Epithelial cell of proximal tubule (primary cell): Measurements from ENCODE around the gene PPIL1. TPM values are rescaled to one million over a fixed set of nuclear protein-coding genes. Genes with fewer than 3 reads are reported as not detected.
"Not testable (repeated sequence)": the region's sequence is repeated elsewhere in the genome, so short reads cannot be mapped to it uniquely, and the experiment has no call there.

Source experiments
- DNase-seq: peaks from one replicate; pipeline ENCODE4 v3.0.0-alpha.2; 2011; ENCODE audit warnings: low read depth
- H3K4me3 ChIP-seq: 2 replicates; pipeline ENCODE4 v1.5.1; 2011; ENCODE audit warnings: low read depth, mild to moderate bottlenecking, low read length
- total RNA-seq: library from RNA; depleted of rRNA; stranded (reverse); fragments of >200 nt; gene quantifications from 2 replicates; pipeline ENCODE4 v1.2.3, GENCODE V29; 2015
- TF ChIP-seq, protein P1 (sequence below): conservative IDR thresholded peaks from 2 replicates; pipeline ENCODE4 v1.5.1; 2012; ENCODE audit warnings: low read depth, mild to moderate bottlenecking, low read length

The PPIL1 gene
- total RNA-seq, 1 donor from 2014 or later, result 26.6 TPM

DNA sequence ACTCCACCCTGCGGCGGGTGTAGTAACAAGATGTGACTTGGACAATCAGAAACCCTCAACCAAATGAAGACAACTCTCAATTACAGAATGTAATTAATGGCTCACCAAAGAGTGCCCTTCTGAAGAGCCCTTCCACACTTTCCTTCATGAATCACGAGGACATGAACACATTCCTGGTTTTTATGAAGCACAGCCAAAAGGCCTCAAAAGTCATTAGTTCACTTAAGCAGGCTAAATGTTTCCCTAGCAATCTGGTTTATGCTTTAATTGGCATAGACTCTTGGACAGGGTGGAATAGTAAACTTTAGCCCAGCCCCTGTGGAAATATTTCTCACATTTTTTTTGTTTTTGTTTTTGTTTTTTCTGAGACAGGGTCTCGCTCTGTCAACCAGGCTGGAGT is 55.8 kb downstream of the PPIL1 start:
- TF ChIP-seq, protein P1, sequence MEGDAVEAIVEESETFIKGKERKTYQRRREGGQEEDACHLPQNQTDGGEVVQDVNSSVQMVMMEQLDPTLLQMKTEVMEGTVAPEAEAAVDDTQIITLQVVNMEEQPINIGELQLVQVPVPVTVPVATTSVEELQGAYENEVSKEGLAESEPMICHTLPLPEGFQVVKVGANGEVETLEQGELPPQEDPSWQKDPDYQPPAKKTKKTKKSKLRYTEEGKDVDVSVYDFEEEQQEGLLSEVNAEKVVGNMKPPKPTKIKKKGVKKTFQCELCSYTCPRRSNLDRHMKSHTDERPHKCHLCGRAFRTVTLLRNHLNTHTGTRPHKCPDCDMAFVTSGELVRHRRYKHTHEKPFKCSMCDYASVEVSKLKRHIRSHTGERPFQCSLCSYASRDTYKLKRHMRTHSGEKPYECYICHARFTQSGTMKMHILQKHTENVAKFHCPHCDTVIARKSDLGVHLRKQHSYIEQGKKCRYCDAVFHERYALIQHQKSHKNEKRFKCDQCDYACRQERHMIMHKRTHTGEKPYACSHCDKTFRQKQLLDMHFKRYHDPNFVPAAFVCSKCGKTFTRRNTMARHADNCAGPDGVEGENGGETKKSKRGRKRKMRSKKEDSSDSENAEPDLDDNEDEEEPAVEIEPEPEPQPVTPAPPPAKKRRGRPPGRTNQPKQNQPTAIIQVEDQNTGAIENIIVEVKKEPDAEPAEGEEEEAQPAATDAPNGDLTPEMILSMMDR, result no peak
- H3K4me3 ChIP-seq, result no peak overlapping the region
- peak; percentile 47 for DNase-seq

DNA sequence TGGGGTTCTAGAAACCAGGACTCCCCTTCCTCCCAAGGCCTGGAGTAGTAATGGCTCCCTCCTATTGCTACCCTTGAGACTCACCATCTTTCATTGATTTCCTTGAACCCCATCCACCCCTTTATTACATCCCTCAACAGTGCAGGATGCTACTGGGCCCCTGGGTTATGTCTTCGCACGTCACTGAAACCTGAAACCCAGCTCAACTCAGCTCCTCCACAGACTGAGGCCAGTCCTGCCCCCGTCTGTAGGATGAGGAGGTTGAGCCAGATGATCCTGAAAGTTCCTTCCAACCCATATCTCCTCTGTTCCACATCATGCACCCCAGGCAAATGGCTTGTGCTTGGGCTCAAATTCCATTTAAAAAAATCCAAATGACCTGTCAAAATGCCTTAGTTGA is 56.8 kb downstream of the PPIL1 start:
- DNase-seq, result no peak
- no peak overlapping the region for H3K4me3 ChIP-seq
- TF ChIP-seq, protein P1, result no peak

DNA sequence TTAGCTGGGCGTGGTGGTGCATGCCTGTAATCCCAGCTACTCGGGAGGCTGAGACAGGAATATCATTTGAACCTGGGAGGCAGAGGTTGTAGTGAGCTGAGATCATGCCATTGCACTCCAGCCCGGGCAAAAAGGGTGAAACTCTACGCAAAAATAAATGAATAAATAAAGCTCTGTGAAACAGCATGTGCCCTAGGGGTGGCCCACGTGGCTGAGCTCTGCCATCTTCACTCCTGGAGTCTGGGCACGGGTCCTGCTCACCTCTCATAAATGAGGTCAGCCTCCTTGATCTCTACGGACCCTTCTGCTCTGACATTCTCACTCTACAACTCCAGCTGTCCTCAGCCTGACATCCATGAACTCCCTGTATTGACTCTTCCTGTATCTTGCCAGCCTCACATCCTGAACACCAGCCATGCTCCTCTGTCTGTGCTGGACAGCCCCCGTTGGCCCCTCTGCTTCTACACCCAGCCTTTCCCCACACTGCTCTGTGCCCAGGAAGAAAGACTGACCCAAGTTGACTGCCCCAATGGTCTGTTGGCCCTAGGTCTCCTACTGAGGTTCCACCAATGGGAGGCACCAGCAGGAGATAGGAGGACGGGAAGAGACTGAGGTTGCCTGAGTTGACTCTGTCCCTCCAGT is 57.3 kb downstream of the PPIL1 start:
- TF ChIP-seq, protein P1, result no peak
- no peak for DNase-seq
- no peak overlapping the region for H3K4me3 ChIP-seq

DNA sequence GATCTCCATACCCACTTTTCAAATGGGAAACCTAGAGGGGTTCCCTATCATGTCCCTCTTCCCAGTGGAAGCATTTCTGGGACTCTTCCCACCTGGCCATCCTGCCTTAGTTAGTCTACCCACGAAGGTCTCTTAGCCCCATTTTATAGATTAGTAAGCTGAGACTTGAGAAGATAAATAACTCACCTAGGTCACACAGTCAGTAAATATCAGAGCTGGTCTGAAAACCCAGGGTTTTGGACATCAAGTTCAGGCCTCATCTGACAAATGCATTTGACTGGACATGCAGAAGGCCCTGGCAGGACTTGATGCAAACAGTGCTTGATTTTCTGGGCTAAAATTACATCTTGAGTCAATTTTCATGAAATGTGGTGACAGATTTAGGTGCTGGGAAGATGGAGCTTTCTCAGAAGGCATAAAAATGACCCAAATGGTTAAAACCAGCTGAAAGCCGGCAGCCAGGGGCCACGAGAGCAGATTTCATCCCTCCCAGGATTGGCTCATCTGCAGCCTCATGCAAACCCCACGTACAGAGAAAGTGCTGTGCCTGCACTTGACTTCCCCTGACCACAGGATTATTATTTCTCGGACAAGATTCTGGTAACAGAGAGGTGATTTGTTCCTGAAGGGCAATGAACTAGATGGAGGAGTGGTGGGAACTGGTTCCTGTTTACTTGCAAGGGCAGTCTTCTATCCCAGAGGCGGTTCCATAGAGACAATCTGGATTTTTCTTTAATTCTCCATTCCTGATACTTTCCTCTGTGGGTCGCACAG is 58.5 kb downstream of the PPIL1 start:
- TF ChIP-seq, protein P1, result no peak
- no peak for DNase-seq
- H3K4me3 ChIP-seq, result no peak overlapping the region

DNA sequence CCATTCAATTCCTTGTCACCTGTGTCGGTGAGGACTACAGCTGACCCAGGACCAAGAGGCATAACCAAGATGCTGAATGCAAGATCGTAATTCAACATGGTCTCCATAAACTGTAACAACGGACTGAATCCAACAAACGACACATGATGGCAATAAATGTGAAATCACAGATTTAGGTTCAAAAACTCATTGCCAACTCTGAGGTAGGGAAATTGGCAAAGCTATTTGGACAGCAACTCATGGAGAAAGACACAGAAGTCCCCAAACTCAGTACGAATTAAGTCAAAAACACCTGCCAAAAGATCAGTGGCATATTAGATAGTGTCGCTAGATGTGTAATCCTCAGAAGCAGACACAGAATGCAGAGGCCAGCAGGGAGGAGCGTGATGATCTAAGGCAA is 60.4 kb downstream of the PPIL1 start:
- H3K4me3 ChIP-seq, result no peak overlapping the region
- TF ChIP-seq, protein P1, result no peak
- no peak for DNase-seq

DNA sequence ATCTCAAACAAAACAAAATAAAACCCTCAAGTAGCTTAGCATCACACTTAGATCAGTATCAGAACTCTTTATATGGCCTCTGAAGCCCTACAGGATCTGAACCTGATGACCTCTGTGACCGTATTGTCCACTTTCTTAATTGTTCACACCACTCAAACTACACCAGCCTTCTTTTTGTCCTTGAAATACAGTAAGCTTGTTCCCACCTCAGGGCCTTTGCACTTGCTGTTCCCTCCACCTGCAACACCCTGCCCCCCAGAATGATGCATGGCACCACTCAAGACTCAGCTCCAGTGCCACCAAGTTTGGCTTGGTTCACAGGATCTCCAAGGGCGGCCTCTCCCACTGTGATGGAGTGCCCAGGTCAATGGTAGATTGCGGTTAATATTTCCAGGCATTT is 61.1 kb downstream of the PPIL1 start:
- no peak for DNase-seq
- TF ChIP-seq, protein P1, result no peak

DNA sequence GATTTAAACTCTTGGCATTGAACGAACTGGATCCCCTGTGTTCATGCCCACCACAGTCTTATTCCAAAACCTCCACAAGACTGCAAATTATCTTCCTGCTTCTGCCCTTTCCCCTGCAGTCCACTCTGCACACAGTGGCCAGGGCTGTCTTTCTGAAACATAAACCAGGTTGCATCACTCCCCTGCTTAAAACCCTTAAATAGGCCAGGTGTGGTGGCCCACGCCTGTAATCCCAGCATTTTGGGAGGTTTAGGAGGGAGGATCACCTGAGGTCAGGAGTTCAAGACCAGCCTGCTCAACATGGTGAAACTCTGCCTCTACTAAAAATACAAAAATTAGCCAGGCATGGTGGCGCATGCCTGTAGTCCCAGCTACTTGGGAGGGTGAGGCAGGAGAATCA is 61.6 kb downstream of the PPIL1 start:
- not testable (repeated sequence) for DNase-seq, H3K4me3 ChIP-seq

More for the DNA sequence above, 61.1 kb downstream of the PPIL1 start:
- H3K4me3 ChIP-seq, result no peak overlapping the region
